ENCODE measurements around the gene MDFIC.

DNA sequence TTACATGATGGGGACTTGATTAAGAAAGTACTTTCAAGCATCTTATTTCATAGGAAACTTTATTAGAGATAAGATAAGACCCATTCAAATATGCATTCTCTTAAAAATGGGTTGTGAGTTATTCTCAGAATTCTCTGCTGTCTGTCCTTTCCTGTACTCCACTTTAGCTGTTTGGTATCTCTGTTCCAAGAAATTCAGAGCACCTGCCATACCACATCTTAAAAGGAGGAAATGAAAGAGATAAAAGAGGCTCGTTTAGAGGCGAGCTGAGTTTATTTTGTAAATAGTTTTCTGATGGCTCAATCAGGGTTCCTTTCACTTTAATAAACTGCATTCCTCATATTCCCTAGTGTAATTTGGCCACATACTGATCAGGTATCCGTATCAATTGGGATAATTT is 87.2 kb downstream of the MDFIC start:
- TF ChIP-seq, protein P1, sequence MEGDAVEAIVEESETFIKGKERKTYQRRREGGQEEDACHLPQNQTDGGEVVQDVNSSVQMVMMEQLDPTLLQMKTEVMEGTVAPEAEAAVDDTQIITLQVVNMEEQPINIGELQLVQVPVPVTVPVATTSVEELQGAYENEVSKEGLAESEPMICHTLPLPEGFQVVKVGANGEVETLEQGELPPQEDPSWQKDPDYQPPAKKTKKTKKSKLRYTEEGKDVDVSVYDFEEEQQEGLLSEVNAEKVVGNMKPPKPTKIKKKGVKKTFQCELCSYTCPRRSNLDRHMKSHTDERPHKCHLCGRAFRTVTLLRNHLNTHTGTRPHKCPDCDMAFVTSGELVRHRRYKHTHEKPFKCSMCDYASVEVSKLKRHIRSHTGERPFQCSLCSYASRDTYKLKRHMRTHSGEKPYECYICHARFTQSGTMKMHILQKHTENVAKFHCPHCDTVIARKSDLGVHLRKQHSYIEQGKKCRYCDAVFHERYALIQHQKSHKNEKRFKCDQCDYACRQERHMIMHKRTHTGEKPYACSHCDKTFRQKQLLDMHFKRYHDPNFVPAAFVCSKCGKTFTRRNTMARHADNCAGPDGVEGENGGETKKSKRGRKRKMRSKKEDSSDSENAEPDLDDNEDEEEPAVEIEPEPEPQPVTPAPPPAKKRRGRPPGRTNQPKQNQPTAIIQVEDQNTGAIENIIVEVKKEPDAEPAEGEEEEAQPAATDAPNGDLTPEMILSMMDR (optimal IDR thresholded peaks at IDR 0.05 in 1 of 3, IDR thresholded peaks at IDR 0.05 in 1 of 3, conservative IDR thresholded peaks at IDR 0.05 in 1 of 3; ENCODE audit: extremely low read depth in 1 of 3, insufficient read depth in 2 of 3, low read length in 3 of 3): no peak
- no peak for TF ChIP-seq EZH2 (IDR thresholded peaks at IDR 0.05; ENCODE audit: low read length)

All from keratinocyte (primary cell).